ENCODE data around the gene IL3RA. TPM values are rescaled to one million over a fixed set of nuclear protein-coding genes. Genes with fewer than 3 reads are reported as not detected.

Gene IL3RA
- polyA plus RNA-seq, 1 donor (not counting 4 experiments of a cell fraction or from before 2014, with no cell fraction given): not detected

DNA sequence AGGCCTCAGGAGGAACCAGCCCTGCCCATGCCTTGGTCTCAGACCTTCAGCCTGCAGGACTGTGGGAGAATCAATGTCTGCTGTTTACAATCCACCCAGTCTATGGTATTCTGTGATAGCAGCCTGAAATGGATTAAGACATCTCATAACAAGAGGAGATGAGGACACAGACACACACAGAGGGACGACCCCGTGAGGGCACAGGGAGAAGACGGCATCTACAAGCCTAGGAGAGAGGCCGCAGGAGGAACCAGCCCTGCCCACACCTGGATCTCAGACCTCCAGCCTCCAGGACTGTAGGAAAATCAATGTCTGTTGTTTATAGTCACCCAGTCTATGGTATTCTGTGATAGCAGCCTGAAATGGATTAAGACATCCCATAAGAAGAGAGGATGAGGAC lies 52.1 kb downstream of the IL3RA start:
- no peaks in the 10 kb centered on the region for H3K27me3 ChIP-seq (ENCODE audit: control insufficient read depth, extremely low read depth, insufficient read depth, low read length)
- dilution Hi-C loops (cut with MboI; ENCODE audit: extremely low pct_ligation_motif_present, low sequenced_read_pairs): no loop called here
- no peak for FAIRE-seq
- no peak overlapping the region for H3K27ac ChIP-seq (ENCODE audit: control insufficient read depth, insufficient read depth, low read length)
- H3K4me3 ChIP-seq (ENCODE audit: control insufficient read depth in 2 of 3, extremely low read depth in 1 of 3, insufficient read depth in 2 of 3, low read depth in 1 of 3, low read length in 3 of 3): no peak overlapping the region
- H3K4me2 ChIP-seq (ENCODE audit: control insufficient read depth, extremely low read depth, insufficient read depth, low read depth, low read length): no peak overlapping the region
- H3K4me1 ChIP-seq (ENCODE audit: control insufficient read depth, extremely low read depth, insufficient read depth, low read length): peaks cover 6% of the 10 kb centered on the region
- H2AFZ ChIP-seq (ENCODE audit: control insufficient read depth, low read length): no peak overlapping the region
- H3K79me2 ChIP-seq (ENCODE audit: control insufficient read depth, insufficient read depth, low read length): peaks cover 55% of the 10 kb centered on the region
- H3K9me3 ChIP-seq (ENCODE audit: control insufficient read depth, low read depth, low read length): no peaks in the 10 kb centered on the region
- DNase-seq (ENCODE audit: low read depth, low spot score): no peak
- H3K36me3 ChIP-seq (ENCODE audit: control insufficient read depth in 2 of 2, extremely low read depth in 1 of 2, insufficient read depth in 2 of 2, low read length in 2 of 2): peaks cover 26 to 53% of the 10 kb centered on the region in 2 experiments
- no peaks in the 10 kb centered on the region for H3K9me1 ChIP-seq (ENCODE audit: control insufficient read depth, extremely low read depth, insufficient read depth, low read length)
- no peak for TF ChIP-seq EZH2 (IDR thresholded peaks at IDR 0.05; ENCODE audit: low read length)
- TF ChIP-seq, protein P1, sequence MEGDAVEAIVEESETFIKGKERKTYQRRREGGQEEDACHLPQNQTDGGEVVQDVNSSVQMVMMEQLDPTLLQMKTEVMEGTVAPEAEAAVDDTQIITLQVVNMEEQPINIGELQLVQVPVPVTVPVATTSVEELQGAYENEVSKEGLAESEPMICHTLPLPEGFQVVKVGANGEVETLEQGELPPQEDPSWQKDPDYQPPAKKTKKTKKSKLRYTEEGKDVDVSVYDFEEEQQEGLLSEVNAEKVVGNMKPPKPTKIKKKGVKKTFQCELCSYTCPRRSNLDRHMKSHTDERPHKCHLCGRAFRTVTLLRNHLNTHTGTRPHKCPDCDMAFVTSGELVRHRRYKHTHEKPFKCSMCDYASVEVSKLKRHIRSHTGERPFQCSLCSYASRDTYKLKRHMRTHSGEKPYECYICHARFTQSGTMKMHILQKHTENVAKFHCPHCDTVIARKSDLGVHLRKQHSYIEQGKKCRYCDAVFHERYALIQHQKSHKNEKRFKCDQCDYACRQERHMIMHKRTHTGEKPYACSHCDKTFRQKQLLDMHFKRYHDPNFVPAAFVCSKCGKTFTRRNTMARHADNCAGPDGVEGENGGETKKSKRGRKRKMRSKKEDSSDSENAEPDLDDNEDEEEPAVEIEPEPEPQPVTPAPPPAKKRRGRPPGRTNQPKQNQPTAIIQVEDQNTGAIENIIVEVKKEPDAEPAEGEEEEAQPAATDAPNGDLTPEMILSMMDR (optimal IDR thresholded peaks at IDR 0.05 in 1 of 3, IDR thresholded peaks at IDR 0.05 in 1 of 3, conservative IDR thresholded peaks at IDR 0.05 in 1 of 3; ENCODE audit: extremely low read depth in 1 of 3, insufficient read depth in 2 of 3, low read length in 3 of 3): no peak
- H3K9ac ChIP-seq (ENCODE audit: control insufficient read depth, extremely low read depth, insufficient read depth, low read length): no peak overlapping the region
- peaks cover 41% of the 10 kb centered on the region for H4K20me1 ChIP-seq (ENCODE audit: control insufficient read depth, extremely low read depth, insufficient read depth, low read length)

DNA sequence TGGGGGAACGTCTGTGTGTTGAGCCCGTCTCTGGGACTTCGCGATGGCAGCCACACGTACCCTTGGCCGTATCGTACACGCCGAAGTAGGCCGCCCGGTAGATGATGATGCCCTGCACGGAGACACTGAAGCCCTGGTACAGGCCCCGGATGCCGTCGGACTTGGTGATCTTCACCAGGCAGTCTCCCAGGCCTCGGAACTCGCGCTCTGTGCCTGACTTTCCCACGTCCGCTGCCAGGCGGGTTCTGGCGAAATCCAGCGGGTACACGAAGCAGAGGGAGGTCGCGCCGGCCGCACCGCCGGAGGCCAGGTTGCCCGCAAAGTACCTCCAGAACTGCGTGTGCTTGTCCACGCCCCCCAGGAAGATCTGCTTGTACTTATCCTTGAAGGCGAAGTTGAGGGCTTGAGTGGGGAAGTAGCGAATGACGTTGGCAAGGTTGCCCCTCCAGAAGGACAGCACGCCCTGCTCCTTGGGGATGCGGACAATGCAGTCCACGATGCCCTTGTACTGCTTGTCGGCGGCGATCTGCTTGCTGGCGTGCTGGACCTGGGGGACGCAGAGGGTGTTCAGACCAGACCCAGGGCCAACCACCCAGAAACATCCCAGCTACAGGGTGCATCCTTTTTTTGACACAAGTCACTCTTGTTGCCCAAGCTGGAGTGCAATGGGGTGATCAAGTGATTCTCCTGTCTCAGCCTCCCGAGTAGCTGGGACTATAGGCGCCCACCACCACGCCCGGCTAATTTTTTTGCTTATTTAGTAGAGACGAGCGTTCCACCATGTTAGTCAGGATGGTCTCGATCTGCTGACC lies 52.8 kb downstream of the IL3RA start:
- Histone ChIP-seq H3K27ac (ENCODE audit: control insufficient read depth, insufficient read depth, low read length) (no peak overlapping the region), H3K4me2 (ENCODE audit: control insufficient read depth, extremely low read depth, insufficient read depth, low read depth, low read length) (no peak overlapping the region), H3K4me3 (ENCODE audit: control insufficient read depth in 2 of 3, extremely low read depth in 1 of 3, insufficient read depth in 2 of 3, low read depth in 1 of 3, low read length in 3 of 3) (no peak overlapping the region), H3K9ac (ENCODE audit: control insufficient read depth, extremely low read depth, insufficient read depth, low read length) (no peak overlapping the region), H3K9me1 (ENCODE audit: control insufficient read depth, extremely low read depth, insufficient read depth, low read length) (no peaks in the 10 kb centered on the region), H2AFZ (ENCODE audit: control insufficient read depth, low read length) (no peak overlapping the region), H4K20me1 (ENCODE audit: control insufficient read depth, extremely low read depth, insufficient read depth, low read length) (peaks cover 41% of the 10 kb centered on the region), H3K79me2 (ENCODE audit: control insufficient read depth, insufficient read depth, low read length) (peaks cover 55% of the 10 kb centered on the region), H3K36me3 (ENCODE audit: control insufficient read depth in 2 of 2, extremely low read depth in 1 of 2, insufficient read depth in 2 of 2, low read length in 2 of 2) (peaks cover 26 to 53% of the 10 kb centered on the region in 2 experiments), H3K4me1 (ENCODE audit: control insufficient read depth, extremely low read depth, insufficient read depth, low read length) (peaks cover 6% of the 10 kb centered on the region), H3K9me3 (ENCODE audit: control insufficient read depth, low read depth, low read length) (no peaks in the 10 kb centered on the region), H3K27me3 (ENCODE audit: control insufficient read depth, extremely low read depth, insufficient read depth, low read length) (no peaks in the 10 kb centered on the region)
- DNase-seq (ENCODE audit: low read depth, low spot score) (no peak), FAIRE-seq (no peak)
- TF ChIP-seq, protein P1 (optimal IDR thresholded peaks at IDR 0.05 in 1 of 3, IDR thresholded peaks at IDR 0.05 in 1 of 3, conservative IDR thresholded peaks at IDR 0.05 in 1 of 3; ENCODE audit: extremely low read depth in 1 of 3, insufficient read depth in 2 of 3, low read length in 3 of 3): no peak
- TF ChIP-seq EZH2 (IDR thresholded peaks at IDR 0.05; ENCODE audit: low read length): no peak
- dilution Hi-C loops (cut with MboI; ENCODE audit: extremely low pct_ligation_motif_present, low sequenced_read_pairs): no loop called here
